ENCODE results near the gene SRRM1.

GRCh38 chr1:24720152-24720551 is 77.0 kb downstream of the SRRM1 start:
- no peak for TF ChIP-seq CTCF (IDR thresholded peaks at IDR 0.05)
- no peak for TF ChIP-seq POLR2A (IDR thresholded peaks at IDR 0.05)
